HEK293T (cell line): Measurements from ENCODE around the gene ATP6V1G3.

Source experiments
- BHLHE40 ChIP-seq: fragments of 450-650 bp; IDR thresholded peaks from 2 replicates; pipeline ENCODE4 v1.6.1; 2016; ENCODE audit warnings: mild to moderate bottlenecking, moderate library complexity, borderline replicate concordance
- ELF4 ChIP-seq: fragments of 450-650 bp; IDR thresholded peaks from 2 replicates; pipeline ENCODE4 v1.6.1; 2017; ENCODE audit warnings: antibody characterized with exemption
- FOXA1 ChIP-seq: fragments of 450-650 bp; IDR thresholded peaks from 2 replicates; pipeline ENCODE4 v1.6.1; 2016; ENCODE audit warnings: mild to moderate bottlenecking
- FOXK2 ChIP-seq: fragments of 450-650 bp; IDR thresholded peaks from 2 replicates; pipeline ENCODE4 v1.6.1; 2016; ENCODE audit warnings: mild to moderate bottlenecking
- FOXM1 ChIP-seq: fragments of 450-650 bp; IDR thresholded peaks from 2 replicates; pipeline ENCODE4 v1.6.1; 2017; ENCODE audit warnings: mild to moderate bottlenecking, borderline replicate concordance
- NFRKB ChIP-seq: fragments of 450-650 bp; IDR thresholded peaks from 2 replicates; pipeline ENCODE4 v1.6.1; 2016; ENCODE audit warnings: mild to moderate bottlenecking, moderate library complexity
- PKNOX1 ChIP-seq: fragments of 450-650 bp; IDR thresholded peaks from 2 replicates; pipeline ENCODE4 v1.6.1; 2016
- SP1 ChIP-seq: fragments of 450-650 bp; IDR thresholded peaks from 2 replicates; pipeline ENCODE4 v1.6.1; 2017
- SUZ12 ChIP-seq: fragments of 450-650 bp; IDR thresholded peaks from 2 replicates; pipeline ENCODE4 v1.6.1; 2016; ENCODE audit warnings: mild to moderate bottlenecking
- TARDBP ChIP-seq: fragments of 450-650 bp; IDR thresholded peaks from 2 replicates; pipeline ENCODE4 v1.6.1; 2016
- ZNF384 ChIP-seq: fragments of 450-650 bp; IDR thresholded peaks from 2 replicates; pipeline ENCODE4 v1.6.1; 2016

DNA sequence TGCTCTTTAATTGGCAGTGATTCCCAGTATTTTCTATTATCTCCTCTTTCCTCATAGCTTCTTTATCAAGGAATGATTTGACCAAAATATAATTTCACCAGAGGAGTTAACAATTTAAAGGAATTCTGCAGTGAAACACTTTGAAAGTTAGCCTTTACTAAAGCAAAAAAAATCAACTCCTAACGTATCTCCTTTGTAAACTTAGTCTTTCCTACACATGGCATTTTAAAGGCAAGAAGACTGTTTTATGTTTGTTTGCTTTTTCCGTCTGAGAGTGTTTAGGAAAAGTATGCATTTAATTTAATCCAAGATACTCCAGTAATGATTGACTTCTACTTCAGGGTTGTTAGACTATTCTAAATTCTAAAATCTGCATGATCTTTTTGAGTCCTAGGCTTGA, 15.9 kb downstream of the ATP6V1G3 start:
- TF ChIP-seq SP1 = no peak
- no peak for TF ChIP-seq FOXA1
- TF ChIP-seq ELF4 = no peak
- TF ChIP-seq NFRKB = no peak
- TF ChIP-seq TARDBP = no peak
- no peak for TF ChIP-seq SUZ12
- no peak for TF ChIP-seq FOXK2
- TF ChIP-seq ZNF384 = no peak
- no peak for TF ChIP-seq FOXM1
- no peak for TF ChIP-seq BHLHE40
- TF ChIP-seq PKNOX1 = no peak
